Spleen (tissue), 11 donors: ENCODE measurements around the gene CTNNBL1. TPM values are rescaled to one million over a fixed set of nuclear protein-coding genes. Genes with fewer than 3 reads are reported as not detected.

Source experiments
- DNase-seq: peaks from one replicate; pipeline ENCODE4 v3.0.0-alpha.2; 2020
- H3K27ac ChIP-seq, 8 donors: fragments of 200-600 bp; sonication (generic) in 7 of 8; 1 replicate in 4 of 8; 2 replicates in 4 of 8; pipeline versions ENCODE4 v1.5.0 to v1.8.0; 2016 to 2021; ENCODE audit warnings: inconsistent platforms in 4 of 8, mild to moderate bottlenecking in 4 of 8, moderate library complexity in 1 of 8
- H3K27me3 ChIP-seq, 7 donors: fragments of 200-600 bp; sonication (generic) in 6 of 7; replicated peaks in 1 of 7; 1 replicate in 4 of 7; 2 replicates in 3 of 7; pipeline versions ENCODE4 v1.5.0 to v1.8.0; 2016 to 2021; ENCODE audit warnings: inconsistent platforms in 3 of 7, mild to moderate bottlenecking in 1 of 7
- H3K36me3 ChIP-seq, 6 donors: fragments of 200-600 bp; sonication (generic) in 5 of 6; 1 replicate in 4 of 6; 2 replicates in 2 of 6; pipeline versions ENCODE4 v1.5.0 to v1.8.0; 2016 to 2021; ENCODE audit warnings: inconsistent platforms in 2 of 6
- H3K4me1 ChIP-seq, 6 donors: fragments of 200-600 bp; sonication (generic) in 5 of 6; 1 replicate in 3 of 6; 2 replicates in 3 of 6; pipeline versions ENCODE4 v1.5.0 to v1.8.0; 2016 to 2021; ENCODE audit warnings: inconsistent platforms in 3 of 6
- H3K4me3 ChIP-seq, 8 donors: fragments of 200-600 bp; sonication (generic) in 7 of 8; 1 replicate in 4 of 8; 2 replicates in 4 of 8; pipeline versions ENCODE4 v1.5.0 to v1.8.0; 2016 to 2021; ENCODE audit warnings: inconsistent platforms in 4 of 8, mild to moderate bottlenecking in 4 of 8, moderate library complexity in 2 of 8
- H3K9me3 ChIP-seq, 8 donors: fragments of 200-600 bp; sonication (generic) in 7 of 8; 1 replicate in 4 of 8; 2 replicates in 4 of 8; pipeline versions ENCODE4 v1.5.0 to v1.8.0; 2016 to 2021; ENCODE audit warnings: inconsistent platforms in 4 of 8
- POLR2A ChIP-seq, 3 donors: fragments of 450-650 bp; IDR thresholded peaks; one replicate each; pipeline ENCODE4 v1.5.1; 2017; ENCODE audit warnings: antibody characterized with exemption in 3 of 3, mild to moderate bottlenecking in 1 of 3
- POLR2AphosphoS5 ChIP-seq, 3 donors: sonication (generic); formaldehyde crosslinking; IDR thresholded peaks; one replicate each; pipeline ENCODE4 v1.5.1; 2017; ENCODE audit warnings: antibody characterized with exemption in 3 of 3
- WGBS, 5 donors: extraction: QIAGEN DNeasy Blood & Tissue Kit in 3 of 5; methylation state at CpG; one replicate each; pipeline versions ENCODE4 v1.1.5 to v1.1.7; 2013 to 2018; 5-methylcytosine and 5-hydroxymethylcytosine counted together
- intact Hi-C: fragments of 100-400 bp; cut with DNase I; formaldehyde crosslinking; loops from one replicate; pipeline ENCODE4 v1.15.0; 2023; ENCODE audit warnings: low total_unique reads
- polyA plus RNA-seq, 3 donors: library from polyadenylated mRNA; stranded (reverse); fragments of 200-250 nt; gene quantifications; one replicate each; pipeline ENCODE4 v1.2.1, GENCODE V29; 2013
- total RNA-seq, 7 donors: library from RNA; depleted of rRNA in 3 of 7; stranded (reverse); fragments of >200 nt in 3 of 7; fragmentation: NEBNext Ultra II Directional in 4 of 7; extraction: Animal tissue kit (Norgen Biotek cat#: 25700) in 4 of 7; gene quantifications; one replicate each; pipeline versions ENCODE4 v1.1.0 to v1.2.1, GENCODE V29; 2016 to 2021
- TF ChIP-seq, protein P1 (sequence below), 11 experiments: fragments of 200-600 bp in 7 of 11; fragments of 450-650 bp in 4 of 11; sonication (generic) in 4 of 11; IDR thresholded peaks in 8 of 11; conservative IDR thresholded peaks in 3 of 11; 1 replicate in 7 of 11; 2 replicates in 4 of 11; pipeline versions ENCODE4 v1.4.0 to v1.8.0; 2016 to 2021; ENCODE audit warnings: antibody characterized with exemption in 11 of 11, inconsistent platforms in 4 of 11, mild to moderate bottlenecking in 1 of 11
- donor health status: healthy with polysubstance abuse.
- donor health status: DM: no; HTN: no; CAD: no; lungs with moderate emphysema.
- donor health status: DM: no; HTN: no; CAD: no.
- donor health status: Bipolar disorder and iron deficiency.
- donor health status: healthy.
- donor health status: DM: no; HTN: no; CAD: no.
- donor health status: DM: yes; HTN: yes; CAD: no.

Gene CTNNBL1
- total and polyA plus RNA-seq, 10 donors: 46.5 to 135 (median 82.9) TPM

- peaks cover 0 to 98% (median 38%) of the 10 kb centered on the region in 7 donors for H3K27me3 ChIP-seq
- no peak for DNase-seq
- no peaks in the 10 kb centered on the region for H3K9me3 ChIP-seq
- peaks cover 3 to 39% (median 17%) of the 10 kb centered on the region in 6 donors for H3K4me1 ChIP-seq
- intact Hi-C loops: no loop called here
- peak overlapping the region in 5 of 8 donors; percentile 39 to 74 (median 52) for H3K4me3 ChIP-seq
- H3K27ac ChIP-seq: peak overlapping the region in 3 of 8 donors; percentile 5 to 77 (median 18)
- TF ChIP-seq POLR2A (IDR thresholded peaks at IDR 0.05) (no peak), POLR2AphosphoS5 (IDR thresholded peaks at IDR 0.05) (no peak)
- TF ChIP-seq, protein P1, sequence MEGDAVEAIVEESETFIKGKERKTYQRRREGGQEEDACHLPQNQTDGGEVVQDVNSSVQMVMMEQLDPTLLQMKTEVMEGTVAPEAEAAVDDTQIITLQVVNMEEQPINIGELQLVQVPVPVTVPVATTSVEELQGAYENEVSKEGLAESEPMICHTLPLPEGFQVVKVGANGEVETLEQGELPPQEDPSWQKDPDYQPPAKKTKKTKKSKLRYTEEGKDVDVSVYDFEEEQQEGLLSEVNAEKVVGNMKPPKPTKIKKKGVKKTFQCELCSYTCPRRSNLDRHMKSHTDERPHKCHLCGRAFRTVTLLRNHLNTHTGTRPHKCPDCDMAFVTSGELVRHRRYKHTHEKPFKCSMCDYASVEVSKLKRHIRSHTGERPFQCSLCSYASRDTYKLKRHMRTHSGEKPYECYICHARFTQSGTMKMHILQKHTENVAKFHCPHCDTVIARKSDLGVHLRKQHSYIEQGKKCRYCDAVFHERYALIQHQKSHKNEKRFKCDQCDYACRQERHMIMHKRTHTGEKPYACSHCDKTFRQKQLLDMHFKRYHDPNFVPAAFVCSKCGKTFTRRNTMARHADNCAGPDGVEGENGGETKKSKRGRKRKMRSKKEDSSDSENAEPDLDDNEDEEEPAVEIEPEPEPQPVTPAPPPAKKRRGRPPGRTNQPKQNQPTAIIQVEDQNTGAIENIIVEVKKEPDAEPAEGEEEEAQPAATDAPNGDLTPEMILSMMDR (IDR thresholded peaks at IDR 0.05 in 8 of 11, conservative IDR thresholded peaks at IDR 0.05 in 3 of 11): no peak
- H3K36me3 ChIP-seq: no peaks in the 10 kb centered on the region
- WGBS, 5 donors: 59 to 76% (median 74%) methylated on average over 7 to 8 of the region's 8 CpGs
Observed at GRCh38 chr20:37904845-37905373, 211.1 kb downstream of the CTNNBL1 start.

DNA sequence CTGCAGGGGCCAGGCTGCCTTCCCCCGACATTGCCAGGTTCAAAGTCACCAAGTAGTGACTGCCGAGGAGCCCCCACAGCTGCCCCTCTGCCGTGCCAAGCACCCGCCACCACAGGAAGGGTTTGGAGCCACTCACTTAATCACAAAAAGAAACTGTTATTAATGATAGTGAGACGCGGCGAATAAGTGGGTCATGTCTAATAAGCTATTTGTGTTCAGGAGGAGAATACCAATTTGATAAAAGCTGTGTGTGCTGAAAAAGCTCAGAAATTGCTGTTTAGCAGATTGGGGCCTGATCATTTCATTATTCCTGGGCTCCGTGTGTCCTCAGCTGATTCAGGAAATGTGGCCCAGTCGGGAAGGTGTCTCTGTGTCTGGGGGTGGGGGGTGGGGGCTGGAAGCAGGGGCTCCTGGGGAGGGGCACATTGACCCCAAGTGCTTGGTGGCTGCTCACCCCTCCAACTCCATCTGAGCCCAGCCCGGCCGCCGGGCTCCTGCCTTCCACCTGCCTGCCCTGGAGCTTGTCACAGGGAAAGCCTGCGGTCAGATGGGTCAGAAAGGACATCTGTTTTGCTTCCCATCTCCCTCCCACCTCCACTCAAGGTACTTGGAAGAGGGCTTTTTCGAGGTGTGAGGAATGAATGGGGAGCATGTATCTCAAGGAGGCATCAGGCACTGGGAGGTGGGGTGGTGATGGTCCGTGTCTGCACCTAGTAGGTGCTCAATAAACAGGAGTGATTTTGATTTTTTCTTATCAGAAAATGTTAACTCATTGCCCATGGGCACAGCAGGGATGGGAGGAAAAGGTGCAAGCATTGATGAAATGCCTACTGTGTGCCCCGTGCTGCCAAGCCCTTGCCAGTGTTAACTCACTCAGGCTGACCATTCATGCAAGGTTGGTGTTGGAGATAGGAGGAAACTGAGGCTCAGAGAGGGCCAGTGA, 212.1 kb downstream of the CTNNBL1 start:
- H3K27ac ChIP-seq: peak overlapping the region in 2 of 8 donors; percentile 5 to 18
- H3K27me3 ChIP-seq: peaks cover 0 to 93% (median 37%) of the 10 kb centered on the region in 7 donors
- intact Hi-C loops: no loop called here

GRCh38 chr20:37907330-37907676, 213.5 kb downstream of the CTNNBL1 start:
- Histone ChIP-seq H3K36me3 (no peaks in the 10 kb centered on the region), H3K4me3 (no peak overlapping the region), H3K4me1 (peaks cover 3 to 43% (median 23%) of the 10 kb centered on the region in 6 donors), H3K27me3 (peaks cover 0 to 93% (median 24%) of the 10 kb centered on the region in 7 donors), H3K9me3 (no peaks in the 10 kb centered on the region), H3K27ac (no peak overlapping the region)
- DNase-seq: no peak
- intact Hi-C loops: no loop called here
- 42 to 48% (median 44%) methylated on average over 3 of the region's 3 CpGs for WGBS, 5 donors
- TF ChIP-seq, protein P1 (IDR thresholded peaks at IDR 0.05 in 8 of 11, conservative IDR thresholded peaks at IDR 0.05 in 3 of 11): no peak
- TF ChIP-seq POLR2A (IDR thresholded peaks at IDR 0.05) (no peak), POLR2AphosphoS5 (IDR thresholded peaks at IDR 0.05) (no peak)

More for the DNA sequence above, 212.1 kb downstream of the CTNNBL1 start:
- Histone ChIP-seq H3K4me3 (peak overlapping the region in 4 of 8 donors; percentile 8 to 74 (median 59)), H3K9me3 (no peaks in the 10 kb centered on the region), H3K36me3 (no peaks in the 10 kb centered on the region), H3K4me1 (peaks cover 3 to 39% (median 17%) of the 10 kb centered on the region in 6 donors)
- no peak for DNase-seq
- WGBS, 5 donors: 60 to 71% (median 69%) methylated on average over 16 of the region's 16 CpGs
- TF ChIP-seq POLR2A (IDR thresholded peaks at IDR 0.05) (no peak), POLR2AphosphoS5 (IDR thresholded peaks at IDR 0.05) (no peak)
- TF ChIP-seq, protein P1 (IDR thresholded peaks at IDR 0.05 in 8 of 11, conservative IDR thresholded peaks at IDR 0.05 in 3 of 11): no peak
